ENCODE results near the gene FAM161A.

GRCh38 chr2:61854564-61855317, 881 bp upstream of the FAM161A start:
- TF ChIP-seq CTCF (tag by site-specific recombination; IDR thresholded peaks at IDR 0.05) (peak; percentile 76), ZNF560 (tag by site-specific recombination; IDR thresholded peaks at IDR 0.05; ENCODE audit: borderline replicate concordance) (no peak), ZBTB49 (tag by site-specific recombination; IDR thresholded peaks at IDR 0.05; ENCODE audit: low read depth) (no peak), ZNF791 (tag by site-specific recombination; IDR thresholded peaks at IDR 0.05) (no peak), PRDM1 (tag by site-specific recombination; IDR thresholded peaks at IDR 0.05) (peak; percentile 60; the same call in 1 of the 2 replicates), ZFP37 (tag by site-specific recombination; IDR thresholded peaks at IDR 0.05) (no peak), ZNF514 (tag by site-specific recombination; IDR thresholded peaks at IDR 0.05) (no peak), ELK4 (IDR thresholded peaks at IDR 0.05; ENCODE audit: borderline replicate concordance, low read depth, low read length) (no peak), ZNF658 (tag by site-specific recombination; IDR thresholded peaks at IDR 0.05) (no peak), ZNF776 (tag by site-specific recombination; IDR thresholded peaks at IDR 0.05; ENCODE audit: borderline replicate concordance) (no peak), PRDM4 (tag by site-specific recombination; IDR thresholded peaks at IDR 0.05) (no peak), ZNF174 (tag by site-specific recombination; IDR thresholded peaks at IDR 0.05) (no peak), SALL2 (tag by site-specific recombination; IDR thresholded peaks at IDR 0.05; ENCODE audit: borderline replicate concordance) (no peak), KLF9 (tag by site-specific recombination; IDR thresholded peaks at IDR 0.05; ENCODE audit: low read depth) (peak; percentile 29; the same call in 1 of the 2 replicates)

Measured in HEK293 (cell line).